ENCODE data around the gene PPARGC1A.

Gene PPARGC1A

GRCh38 chr4:23911675-23912455 is 22.0 kb upstream of the PPARGC1A start:
- no peak for DNase-seq (ENCODE audit: low read depth)

- DNase-seq (ENCODE audit: low read depth), result no peak
Observed at GRCh38 chr4:23909671-23910070, 19.8 kb upstream of the PPARGC1A start.

DNA sequence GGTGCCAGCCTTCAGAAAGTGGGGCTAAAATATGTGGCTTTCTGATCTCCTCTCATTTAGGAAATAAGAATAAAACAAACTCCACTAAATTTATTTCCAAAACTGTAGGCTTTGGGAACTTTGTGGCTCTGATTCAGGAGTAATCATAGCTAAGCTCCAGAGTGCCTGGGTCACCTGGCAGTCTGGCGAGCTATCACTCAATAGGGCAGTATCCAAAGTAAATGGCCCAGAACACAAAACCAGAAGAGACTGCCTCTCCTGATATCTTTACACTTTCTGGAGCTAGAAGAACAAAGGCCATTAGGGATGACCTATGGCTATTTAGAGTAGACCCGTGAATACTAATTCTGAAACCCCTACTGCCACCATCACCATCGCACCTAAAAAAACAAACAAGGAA is 17.0 kb upstream of the PPARGC1A start:
- no peak for DNase-seq (ENCODE audit: low read depth)

DNA sequence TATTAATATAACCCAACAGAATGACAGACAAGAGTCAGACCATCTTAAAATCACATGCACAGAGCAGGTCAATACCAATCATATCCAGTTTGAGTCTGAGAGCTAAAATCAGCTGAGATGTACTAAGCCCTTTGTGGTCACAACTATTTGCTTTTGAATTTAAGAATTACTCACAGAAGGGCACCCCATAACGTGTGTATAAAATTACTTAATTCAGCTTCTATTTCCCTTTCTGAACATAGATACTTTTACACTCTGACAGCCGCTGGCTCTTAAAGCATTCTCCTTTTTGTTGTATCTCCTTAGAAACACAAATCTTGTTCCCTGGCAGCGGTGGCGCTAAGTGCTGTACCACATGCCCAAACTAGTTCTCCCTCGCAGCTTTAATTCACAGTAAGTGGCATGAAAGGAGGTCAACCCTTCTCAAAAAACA is 14.8 kb upstream of the PPARGC1A start:
- no peak for DNase-seq (ENCODE audit: low read depth)

DNA sequence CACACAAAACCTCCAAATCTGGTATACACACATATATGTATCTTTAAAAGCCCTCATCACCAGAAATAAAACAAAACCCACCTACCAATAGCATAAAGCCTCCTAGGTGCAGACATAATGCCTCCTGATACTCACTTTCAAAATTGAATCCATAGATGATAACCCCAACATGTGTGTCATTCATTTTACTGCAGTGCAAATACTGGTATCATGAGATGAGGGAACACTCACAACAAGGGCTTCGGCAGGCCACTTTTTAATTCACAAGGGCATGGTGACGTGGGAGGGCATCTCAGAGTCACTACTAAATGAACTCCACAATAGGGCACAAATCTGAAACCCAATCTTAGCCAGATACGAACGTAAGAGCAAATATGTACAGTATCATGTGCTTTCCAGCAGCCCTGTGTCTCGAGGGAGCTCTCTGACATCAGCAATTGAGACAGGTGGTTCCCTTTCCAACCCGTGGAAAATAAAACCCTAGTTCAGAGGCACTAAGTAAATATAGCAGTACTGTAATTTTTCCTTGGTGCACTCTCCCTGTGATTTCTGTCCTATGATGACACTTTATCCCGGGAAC is 14.1 kb upstream of the PPARGC1A start:
- DNase-seq (ENCODE audit: low read depth), result no peak

- no peak for DNase-seq (ENCODE audit: low read depth)
Observed at GRCh38 chr4:23902222-23902804, 12.5 kb upstream of the PPARGC1A start.

GRCh38 chr4:23900636-23901035 is 10.8 kb upstream of the PPARGC1A start:
- no peak for DNase-seq (ENCODE audit: low read depth)

- no peak for DNase-seq (ENCODE audit: low read depth)
Observed at GRCh38 chr4:23899565-23899964, 9.7 kb upstream of the PPARGC1A start.

GRCh38 chr4:23897564-23898109 is 7.8 kb upstream of the PPARGC1A start:
- DNase-seq (ENCODE audit: low read depth), result no peak

GRCh38 chr4:23894021-23894420 is 4.2 kb upstream of the PPARGC1A start:
- DNase-seq (ENCODE audit: low read depth), result no peak

- DNase-seq (ENCODE audit: low read depth), result no peak
Observed at GRCh38 chr4:23891064-23891421, 1.2 kb upstream of the PPARGC1A start.

DNA sequence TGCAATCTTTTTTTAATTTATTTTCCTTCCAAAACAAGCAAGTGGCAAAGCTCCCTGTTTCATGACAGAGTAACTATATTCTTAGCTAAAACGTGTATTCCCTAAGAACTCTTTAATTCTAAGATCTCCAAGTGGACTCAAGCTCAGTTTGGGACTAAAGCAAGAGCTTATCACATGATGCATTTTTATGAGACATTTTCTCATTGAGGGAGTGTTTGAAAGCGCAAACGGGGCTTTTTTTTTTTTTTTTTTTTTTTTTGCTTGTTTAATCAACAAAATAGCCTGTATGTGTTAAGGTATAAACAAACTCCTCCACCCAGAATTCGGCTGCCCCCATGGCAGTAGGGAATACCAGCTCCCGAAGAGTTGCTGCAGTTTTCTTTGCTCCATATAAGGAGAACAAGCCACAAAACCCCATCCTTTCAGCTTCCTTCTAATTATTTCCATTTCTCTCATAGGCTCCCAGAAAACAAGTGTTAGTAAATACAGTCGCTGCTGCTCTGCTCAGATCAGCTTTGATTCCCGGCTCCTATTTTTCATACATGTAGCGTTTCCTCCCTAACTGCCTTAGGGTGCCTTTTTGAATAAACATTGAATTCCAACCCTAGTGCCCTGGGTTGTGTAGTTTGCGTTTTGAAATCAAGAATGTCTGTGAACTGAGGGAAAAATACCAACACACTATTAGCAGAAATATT is 669 bp upstream of the PPARGC1A start:
- no peak for DNase-seq (ENCODE audit: low read depth)

DNA sequence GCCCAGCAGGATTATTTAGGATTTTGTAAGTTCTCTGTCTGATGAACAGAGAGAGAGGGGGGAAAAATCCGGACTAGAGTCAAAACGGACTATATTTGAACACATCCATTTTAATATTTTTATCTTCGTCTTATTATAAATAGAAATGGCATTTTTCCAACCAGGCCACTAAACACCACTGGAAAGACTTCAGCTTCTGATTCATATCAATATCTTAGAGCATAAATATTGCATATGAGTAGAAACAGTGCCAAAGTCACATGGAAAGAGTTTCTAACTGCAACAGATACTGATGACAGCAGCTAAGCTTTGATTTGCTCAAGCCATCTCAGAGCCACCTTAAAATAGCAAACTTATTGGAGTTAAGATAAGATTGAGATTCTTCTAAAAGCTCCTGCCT is 456 bp downstream of the PPARGC1A start:
- DNase-seq (ENCODE audit: low read depth), result no peak

- DNase-seq (ENCODE audit: low read depth), result peak; percentile 36
Observed at GRCh38 chr4:23888421-23889319, 1.2 kb downstream of the PPARGC1A start.

GRCh38 chr4:23887989-23888388 is 1.9 kb downstream of the PPARGC1A start:
- DNase-seq (ENCODE audit: low read depth), result no peak

GRCh38 chr4:23887173-23887572 is 2.7 kb downstream of the PPARGC1A start:
- no peak for DNase-seq (ENCODE audit: low read depth)

- DNase-seq (ENCODE audit: low read depth), result no peak
Observed at GRCh38 chr4:23885943-23886590, 3.8 kb downstream of the PPARGC1A start.

DNA sequence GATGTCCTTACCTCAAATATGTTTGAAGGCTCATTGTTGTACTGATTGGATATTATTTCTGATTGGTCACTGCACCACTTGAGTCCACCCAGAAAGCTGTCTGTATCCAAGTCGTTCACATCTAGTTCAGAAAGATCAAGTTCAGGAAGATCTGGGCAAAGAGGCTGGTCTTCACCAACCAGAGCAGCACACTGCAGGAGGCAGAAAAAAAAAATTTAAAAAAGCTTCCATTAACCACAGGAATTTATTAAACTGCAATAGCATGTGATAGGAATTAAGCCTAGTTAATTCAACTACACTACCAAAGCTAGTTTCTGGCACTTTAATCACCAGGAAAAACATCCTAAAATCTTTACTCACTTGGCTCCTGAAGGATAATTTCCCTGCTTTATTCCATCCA is 5.1 kb downstream of the PPARGC1A start:
- DNase-seq (ENCODE audit: low read depth), result peak; percentile 5

- DNase-seq (ENCODE audit: low read depth), result peak; percentile 12
Observed at GRCh38 chr4:23884261-23884660, 5.6 kb downstream of the PPARGC1A start.

DNA sequence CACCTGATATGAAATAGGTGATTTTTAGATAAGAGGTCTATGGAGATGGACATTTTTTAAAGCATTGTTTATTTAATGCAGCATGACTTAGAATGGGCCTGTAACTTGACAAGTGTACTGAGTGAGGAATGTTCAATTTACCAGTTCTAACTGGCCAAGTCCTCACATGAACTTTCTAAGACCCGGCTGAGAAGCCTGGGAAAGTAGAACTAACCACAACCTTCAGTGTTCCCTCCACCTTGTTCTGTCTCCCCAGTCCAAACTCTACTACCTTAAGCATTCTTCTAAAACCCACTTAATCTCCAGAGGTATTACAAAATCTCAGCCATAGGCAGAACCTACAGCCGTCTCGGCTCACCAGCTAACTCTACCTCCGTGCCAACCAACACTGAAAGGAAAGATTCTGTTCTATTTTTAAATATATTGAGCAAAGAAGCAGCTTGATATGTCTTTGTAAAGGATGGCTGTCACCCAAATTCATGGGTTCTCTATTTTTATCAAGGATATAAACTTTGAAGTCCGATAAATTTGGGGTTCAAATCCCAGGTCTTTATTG is 6.8 kb downstream of the PPARGC1A start:
- DNase-seq (ENCODE audit: low read depth), result peak; percentile 11

Data from amniotic epithelial cell (primary cell).